Measurements from ENCODE around the gene ISCA2.

DNA sequence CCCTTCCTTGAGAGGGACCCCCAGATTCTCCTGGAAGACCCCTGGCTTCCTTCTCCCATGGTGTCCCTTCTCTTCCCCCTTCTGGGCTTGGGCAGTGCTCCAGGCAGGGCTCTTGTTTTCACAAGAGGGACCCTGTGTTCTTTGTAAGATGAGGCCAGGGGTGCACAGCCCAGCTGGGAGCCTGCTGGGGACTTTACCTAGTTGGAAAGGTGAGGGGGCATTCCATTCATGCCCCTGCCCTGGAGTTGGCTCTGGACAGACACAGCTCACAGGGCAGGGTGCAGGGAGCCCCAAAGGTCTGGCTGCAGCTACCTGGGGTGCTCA is 31.2 kb downstream of the ISCA2 start:
- TF ChIP-seq POLR2A (IDR thresholded peaks at IDR 0.05) (no peak), CTCF (IDR thresholded peaks at IDR 0.05) (no peak)
